HEK293 (cell line): ENCODE data around the gene MRRF.

ENCODE experiments used
- CTCF ChIA-PET: fragments of 350-600 bp; formaldehyde crosslinking; extraction: SDS; loops from one replicate; lab custom pipeline; 2021; ENCODE audit warnings: antibody characterized with exemption; lab: Yijun Ruan, JAX
- POLR2A ChIA-PET: fragments of 300-600 bp; formaldehyde crosslinking; extraction: SDS; loops from one replicate; lab custom pipeline; 2020; ENCODE audit warnings: antibody characterized with exemption, inconsistent platforms; lab: Yijun Ruan, JAX
- H3K27ac ChIP-seq: fragments of 200-500 bp; sonication (Bioruptor generic); 2 replicates; pipeline ENCODE4 v1.5.1; 2014; ENCODE audit warnings: low read depth, low read length, control low read depth, inconsistent platforms; ENCODE audit errors: extremely low read depth
- H3K36me3 ChIP-seq, 2 experiments: fragments of 200-500 bp in 1 of 2; sonication (Bioruptor generic) in 1 of 2; 1 replicate in 1 of 2; 2 replicates in 1 of 2; pipeline ENCODE4 v1.5.1; 2014 to 2017; ENCODE audit warnings: inconsistent platforms in 2 of 2, low read length in 2 of 2; ENCODE audit not compliant: control insufficient read depth in 2 of 2, insufficient read depth in 1 of 2
- H3K4me1 ChIP-seq: fragments of 200-500 bp; sonication (Bioruptor generic); 2 replicates; pipeline ENCODE4 v1.5.1; 2014; ENCODE audit warnings: mild to moderate bottlenecking, low read length, inconsistent platforms; ENCODE audit not compliant: control insufficient read depth, insufficient read depth
- H3K4me3 ChIP-seq: 2 replicates; pipeline ENCODE4 v1.5.1; 2011; ENCODE audit warnings: low read depth, mild to moderate bottlenecking, control low read depth, low read length, moderate library complexity
- H3K9me3 ChIP-seq: fragments of 200-500 bp; sonication (Bioruptor generic); 2 replicates; pipeline ENCODE4 v1.5.1; 2014; ENCODE audit warnings: low read depth, low read length, inconsistent platforms; ENCODE audit not compliant: control insufficient read depth, insufficient read depth
- FEZF1 ChIP-seq: fragments of 450-650 bp; formaldehyde crosslinking; IDR thresholded peaks from 2 replicates; pipeline ENCODE4 v1.5.1; 2016; ENCODE audit warnings: missing biosample characterization, missing genetic modification characterization
- KLF8 ChIP-seq: fragments of 450-650 bp; formaldehyde crosslinking; IDR thresholded peaks from 2 replicates; pipeline ENCODE4 v1.5.1; 2016; ENCODE audit warnings: missing biosample characterization, missing genetic modification characterization
- WT1 ChIP-seq: fragments of 450-650 bp; formaldehyde crosslinking; IDR thresholded peaks from 2 replicates; pipeline ENCODE4 v1.5.1; 2016; ENCODE audit warnings: missing biosample characterization, missing genetic modification characterization
- ZNF112 ChIP-seq: fragments of 450-650 bp; formaldehyde crosslinking; IDR thresholded peaks from 2 replicates; pipeline ENCODE4 v1.5.0; 2017; ENCODE audit warnings: missing biosample characterization, missing genetic modification characterization
- ZNF121 ChIP-seq: fragments of 450-650 bp; formaldehyde crosslinking; IDR thresholded peaks from 2 replicates; pipeline ENCODE4 v1.5.1; 2016; ENCODE audit warnings: missing biosample characterization, missing genetic modification characterization
- ZNF248 ChIP-seq: fragments of 450-650 bp; formaldehyde crosslinking; IDR thresholded peaks from 2 replicates; pipeline ENCODE4 v1.5.1; 2017; ENCODE audit warnings: missing biosample characterization, missing genetic modification characterization
- ZNF404 ChIP-seq: fragments of 450-650 bp; formaldehyde crosslinking; IDR thresholded peaks from 2 replicates; pipeline ENCODE4 v1.5.1; 2017; ENCODE audit warnings: missing biosample characterization, missing genetic modification characterization
- ZNF513 ChIP-seq: fragments of 450-650 bp; IDR thresholded peaks from 2 replicates; pipeline ENCODE4 v1.5.1; 2018; ENCODE audit warnings: missing biosample characterization, missing genetic modification characterization
- ZNF558 ChIP-seq: fragments of 450-650 bp; formaldehyde crosslinking; IDR thresholded peaks from 2 replicates; pipeline ENCODE4 v1.5.1; 2016; ENCODE audit warnings: missing biosample characterization, missing genetic modification characterization
- ZNF571 ChIP-seq: fragments of 450-650 bp; formaldehyde crosslinking; IDR thresholded peaks from 2 replicates; pipeline ENCODE4 v1.5.0; 2017; ENCODE audit warnings: missing biosample characterization, missing genetic modification characterization
- ZNF600 ChIP-seq: fragments of 450-650 bp; formaldehyde crosslinking; IDR thresholded peaks from 2 replicates; pipeline ENCODE4 v1.5.1; 2016; ENCODE audit warnings: missing biosample characterization, missing genetic modification characterization
- ZNF626 ChIP-seq: fragments of 450-650 bp; sonication (Bioruptor Pico); formaldehyde crosslinking; IDR thresholded peaks from 2 replicates; pipeline ENCODE4 v1.5.1; 2018; ENCODE audit warnings: missing biosample characterization, missing genetic modification characterization, inconsistent platforms
- ZNF639 ChIP-seq: fragments of 450-650 bp; formaldehyde crosslinking; IDR thresholded peaks from 2 replicates; pipeline ENCODE4 v1.5.1; 2016; ENCODE audit warnings: missing biosample characterization, missing genetic modification characterization
- ZNF677 ChIP-seq: fragments of 450-650 bp; IDR thresholded peaks from 2 replicates; pipeline ENCODE4 v1.5.0; 2018; ENCODE audit warnings: missing biosample characterization, mild to moderate bottlenecking, missing genetic modification characterization, moderate library complexity
- ZNF747 ChIP-seq: fragments of 450-650 bp; formaldehyde crosslinking; IDR thresholded peaks from 2 replicates; pipeline ENCODE4 v1.5.1; 2016; ENCODE audit warnings: missing biosample characterization, missing genetic modification characterization
- ZNF768 ChIP-seq: fragments of 450-650 bp; formaldehyde crosslinking; IDR thresholded peaks from 2 replicates; pipeline ENCODE4 v1.5.1; 2018; ENCODE audit warnings: missing biosample characterization, mild to moderate bottlenecking, missing genetic modification characterization
- ZNF777 ChIP-seq: fragments of 450-650 bp; formaldehyde crosslinking; IDR thresholded peaks from 2 replicates; pipeline ENCODE4 v1.5.1; 2017; ENCODE audit warnings: missing biosample characterization, missing genetic modification characterization, borderline replicate concordance
- ZXDB ChIP-seq: fragments of 450-650 bp; formaldehyde crosslinking; IDR thresholded peaks from 2 replicates; pipeline ENCODE4 v1.5.1; 2016; ENCODE audit warnings: missing biosample characterization, missing genetic modification characterization
- TF ChIP-seq, protein P1 (sequence below): fragments of 450-650 bp; formaldehyde crosslinking; IDR thresholded peaks from 2 replicates; pipeline ENCODE4 v1.5.1; 2016; ENCODE audit warnings: missing biosample characterization, missing genetic modification characterization
- TF ChIP-seq, protein P2 (sequence below): fragments of 450-650 bp; formaldehyde crosslinking; IDR thresholded peaks from 2 replicates; pipeline ENCODE4 v1.5.1; 2016; ENCODE audit warnings: missing biosample characterization, missing genetic modification characterization, low read depth

Gene MRRF

DNA sequence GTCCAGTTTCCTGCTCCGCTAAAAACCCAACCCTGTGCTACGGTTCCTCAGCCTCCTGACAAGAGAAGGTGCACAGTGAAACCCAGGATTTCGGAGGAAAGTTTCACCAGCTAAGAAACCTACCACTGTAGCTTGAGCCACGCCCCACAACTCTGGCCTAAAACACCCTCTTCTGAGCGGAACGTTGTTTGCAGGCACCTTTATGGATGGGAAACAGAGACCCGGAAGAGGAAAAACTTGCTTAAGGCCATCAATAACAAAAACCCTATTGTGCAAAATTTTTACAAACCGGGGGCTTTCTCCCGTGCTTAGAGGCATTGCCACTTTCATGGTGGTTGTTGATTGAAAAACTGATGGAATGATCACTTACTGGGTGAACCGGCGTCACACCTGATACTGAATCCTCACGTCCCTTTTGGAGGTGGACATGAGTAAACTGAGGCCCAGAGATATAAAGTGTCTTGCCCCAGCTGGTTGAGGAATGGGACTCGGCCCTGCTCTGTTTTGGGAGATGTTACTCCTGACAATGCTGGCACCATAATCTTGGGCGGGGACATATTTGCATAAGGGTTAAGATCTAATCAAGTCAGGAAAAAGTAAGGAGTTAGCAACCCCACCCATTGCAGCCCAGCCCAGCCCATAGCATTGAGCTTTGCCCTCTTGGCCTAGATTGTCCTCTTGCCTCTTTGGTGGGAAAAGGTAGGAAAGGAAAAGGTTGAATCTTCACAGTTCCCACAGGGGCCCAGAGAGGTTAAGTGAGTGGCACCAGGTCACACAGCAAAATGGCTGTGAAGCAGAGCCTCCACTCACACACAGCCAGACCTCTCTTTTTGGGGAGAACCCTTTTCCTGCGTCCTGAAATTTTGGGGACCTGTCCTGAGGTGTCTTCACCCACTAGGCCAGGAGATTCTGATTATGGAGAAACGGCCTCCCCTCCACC lies 82.9 kb downstream of the MRRF start:
- H3K9me3 ChIP-seq: no peaks in the 10 kb centered on the region
- H3K4me3 ChIP-seq: peak overlapping the region; percentile 21
- CTCF ChIA-PET: interaction anchor here (0.6 to 13.3 kb wide), 6 partner anchors 78 to 1001 kb away, joined by 3 to 473 read pairs (median 4); no protein-coding TSS in a partner anchor
- H3K36me3 ChIP-seq: no peaks in the 10 kb centered on the region
- TF ChIP-seq KLF8: no peak
- 0 out of 2 replicates have a peak, but pooled peaks have one; percentile 23 for TF ChIP-seq ZNF768 (tag by site-specific recombination)
- TF ChIP-seq, all 188 proteins: peak for 1
- POLR2A ChIA-PET: interaction anchor here (0.6 kb wide), 1 partner anchor 53 kb away, joined by 4 read pairs; no protein-coding TSS in a partner anchor
- no peak overlapping the region for H3K27ac ChIP-seq
- no peaks in the 10 kb centered on the region for H3K4me1 ChIP-seq

GRCh38 chr9:122348288-122348777 lies 83.7 kb downstream of the MRRF start:
- Histone ChIP-seq H3K4me3 (no peak overlapping the region), H3K36me3 (no peaks in the 10 kb centered on the region), H3K4me1 (no peaks in the 10 kb centered on the region), H3K27ac (no peak overlapping the region), H3K9me3 (no peaks in the 10 kb centered on the region)
- ChIA-PET CTCF (interaction anchor here (12.4 to 13.3 kb wide), 2 partner anchors 224 to 251 kb away, joined by 204 to 473 read pairs; no protein-coding TSS in a partner anchor), POLR2A (no interaction called here)
- no peak for TF ChIP-seq ZNF677 (tag by site-specific recombination)
- TF ChIP-seq ZNF121 (tag by site-specific recombination): no peak
- TF ChIP-seq ZNF600 (tag by site-specific recombination): no peak
- no peak for TF ChIP-seq ZNF112 (tag by site-specific recombination)
- TF ChIP-seq WT1 (tag by site-specific recombination): no peak
- no peak for TF ChIP-seq ZNF747 (tag by site-specific recombination)
- TF ChIP-seq, protein P1, sequence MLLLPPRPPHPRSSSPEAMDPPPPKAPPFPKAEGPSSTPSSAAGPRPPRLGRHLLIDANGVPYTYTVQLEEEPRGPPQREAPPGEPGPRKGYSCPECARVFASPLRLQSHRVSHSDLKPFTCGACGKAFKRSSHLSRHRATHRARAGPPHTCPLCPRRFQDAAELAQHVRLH (tag by site-specific recombination): no peak
- no peak for TF ChIP-seq ZNF513 (tag by site-specific recombination)

GRCh38 chr9:122348791-122349190 lies 84.1 kb downstream of the MRRF start:
- POLR2A ChIA-PET: no interaction called here
- Histone ChIP-seq H3K9me3 (no peaks in the 10 kb centered on the region), H3K4me1 (no peaks in the 10 kb centered on the region), H3K27ac (no peak overlapping the region), H3K36me3 (no peaks in the 10 kb centered on the region), H3K4me3 (no peak overlapping the region)
- CTCF ChIA-PET: interaction anchor here (3.0 to 13.3 kb wide), 3 partner anchors 14 to 251 kb away, joined by 15 to 473 read pairs (median 204); no protein-coding TSS in a partner anchor
- TF ChIP-seq ZNF639: no peak
- TF ChIP-seq ZXDB (tag by site-specific recombination): no peak
- TF ChIP-seq ZNF626: no peak
- TF ChIP-seq ZNF777 (tag by site-specific recombination): no peak
- TF ChIP-seq ZNF248: no peak
- TF ChIP-seq ZNF404: no peak
- TF ChIP-seq ZNF558 (tag by site-specific recombination): no peak
- TF ChIP-seq ZNF571: no peak
- no peak for TF ChIP-seq FEZF1
- TF ChIP-seq, protein P2, sequence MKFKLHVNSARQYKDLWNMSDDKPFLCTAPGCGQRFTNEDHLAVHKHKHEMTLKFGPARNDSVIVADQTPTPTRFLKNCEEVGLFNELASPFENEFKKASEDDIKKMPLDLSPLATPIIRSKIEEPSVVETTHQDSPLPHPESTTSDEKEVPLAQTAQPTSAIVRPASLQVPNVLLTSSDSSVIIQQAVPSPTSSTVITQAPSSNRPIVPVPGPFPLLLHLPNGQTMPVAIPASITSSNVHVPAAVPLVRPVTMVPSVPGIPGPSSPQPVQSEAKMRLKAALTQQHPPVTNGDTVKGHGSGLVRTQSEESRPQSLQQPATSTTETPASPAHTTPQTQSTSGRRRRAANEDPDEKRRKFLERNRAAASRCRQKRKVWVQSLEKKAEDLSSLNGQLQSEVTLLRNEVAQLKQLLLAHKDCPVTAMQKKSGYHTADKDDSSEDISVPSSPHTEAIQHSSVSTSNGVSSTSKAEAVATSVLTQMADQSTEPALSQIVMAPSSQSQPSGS (tag by site-specific recombination): no peak
